ENCODE data around the gene TCF20.

- no peak for TF ChIP-seq POLR2A (IDR thresholded peaks at IDR 0.05)
- TF ChIP-seq CTCF (IDR thresholded peaks at IDR 0.05): no peak
These were observed 48.9 kb upstream of the TCF20 start for GRCh38 chr22:42319386-42319785.
